AG04449 (cell line): ENCODE results near the gene CANT1.

Experiments
- CTCF ChIA-PET: fragments of 350-600 bp; formaldehyde crosslinking; extraction: SDS; loops from one replicate; lab custom pipeline; 2021; ENCODE audit warnings: antibody characterized with exemption; lab: Yijun Ruan, JAX
- POLR2A ChIA-PET: fragments of 400-600, 350-600 bp; formaldehyde crosslinking; extraction: SDS; loops from one replicate; lab custom pipeline; 2020; ENCODE audit warnings: antibody characterized with exemption, inconsistent platforms; lab: Yijun Ruan, JAX
- DNase-seq: peaks from one replicate; pipeline ENCODE4 v3.0.0-alpha.2; 2010; ENCODE audit warnings: low read depth, low spot score
- H3K4me3 ChIP-seq: 2 replicates; pipeline ENCODE4 v1.5.1; 2011; ENCODE audit warnings: low read depth, mild to moderate bottlenecking, control low read depth, low read length
- TF ChIP-seq, protein P1 (sequence below): IDR thresholded peaks from one replicate; pipeline ENCODE4 v1.5.1; 2011; ENCODE audit warnings: mild to moderate bottlenecking, moderate library complexity, low read length, control low read depth, inconsistent platforms; ENCODE audit not compliant: insufficient read depth; ENCODE audit errors: missing control alignments

Gene CANT1

DNA sequence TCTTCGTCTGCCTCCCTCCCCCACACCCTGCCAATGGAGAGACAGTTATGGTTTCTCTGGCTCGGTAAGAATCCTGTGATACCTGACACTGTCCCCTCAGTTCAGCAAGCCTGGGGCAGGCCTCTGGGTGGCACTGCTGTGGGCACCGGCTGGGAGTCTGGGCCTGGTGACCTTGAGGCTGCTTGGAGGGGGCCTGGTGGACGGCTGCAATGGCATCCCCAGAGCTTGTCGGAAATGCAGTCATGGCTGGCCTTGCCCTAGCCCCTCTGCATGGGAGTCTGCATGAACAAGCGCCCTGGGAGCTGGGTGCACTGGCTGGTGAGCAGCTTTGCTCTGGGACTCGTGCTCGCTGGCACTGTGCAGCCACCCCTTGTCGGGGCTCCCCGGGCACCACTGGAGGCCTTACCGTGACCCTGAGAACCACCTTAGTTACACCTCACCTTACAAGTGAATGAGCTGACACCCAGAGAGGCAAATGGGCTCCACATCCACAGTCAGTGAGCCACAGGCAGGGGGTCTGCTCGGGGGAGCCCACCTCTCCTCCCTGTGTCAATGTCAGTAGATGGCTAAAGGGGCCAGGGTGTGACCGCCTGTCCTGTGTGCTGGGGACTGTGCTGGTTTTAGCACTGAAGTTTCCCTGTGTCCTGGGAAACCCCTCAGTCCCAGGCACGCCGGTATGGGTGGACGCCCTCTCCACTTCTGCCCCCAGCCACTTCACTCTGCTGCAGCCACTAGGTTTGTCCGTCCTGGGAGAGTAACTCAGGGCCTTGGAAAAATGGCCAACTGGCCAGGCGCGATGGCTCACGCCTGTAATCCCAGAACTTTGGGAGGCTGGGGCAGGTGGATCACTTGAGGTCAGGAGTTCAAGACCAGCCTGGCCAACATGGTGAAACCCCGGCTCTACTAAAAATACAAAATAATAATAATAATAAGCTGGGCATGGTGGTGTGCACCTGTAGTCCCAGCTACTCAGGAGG lies 31.3 kb downstream of the CANT1 start:
- H3K4me3 ChIP-seq = no peak overlapping the region
- ChIA-PET POLR2A (no interaction called here), CTCF (interaction anchor here (0.7 to 1.8 kb wide), 2 partner anchors 112 to 115 kb away, joined by 4 to 6 read pairs; no protein-coding TSS in a partner anchor)
- no peak for DNase-seq
- TF ChIP-seq, protein P1, sequence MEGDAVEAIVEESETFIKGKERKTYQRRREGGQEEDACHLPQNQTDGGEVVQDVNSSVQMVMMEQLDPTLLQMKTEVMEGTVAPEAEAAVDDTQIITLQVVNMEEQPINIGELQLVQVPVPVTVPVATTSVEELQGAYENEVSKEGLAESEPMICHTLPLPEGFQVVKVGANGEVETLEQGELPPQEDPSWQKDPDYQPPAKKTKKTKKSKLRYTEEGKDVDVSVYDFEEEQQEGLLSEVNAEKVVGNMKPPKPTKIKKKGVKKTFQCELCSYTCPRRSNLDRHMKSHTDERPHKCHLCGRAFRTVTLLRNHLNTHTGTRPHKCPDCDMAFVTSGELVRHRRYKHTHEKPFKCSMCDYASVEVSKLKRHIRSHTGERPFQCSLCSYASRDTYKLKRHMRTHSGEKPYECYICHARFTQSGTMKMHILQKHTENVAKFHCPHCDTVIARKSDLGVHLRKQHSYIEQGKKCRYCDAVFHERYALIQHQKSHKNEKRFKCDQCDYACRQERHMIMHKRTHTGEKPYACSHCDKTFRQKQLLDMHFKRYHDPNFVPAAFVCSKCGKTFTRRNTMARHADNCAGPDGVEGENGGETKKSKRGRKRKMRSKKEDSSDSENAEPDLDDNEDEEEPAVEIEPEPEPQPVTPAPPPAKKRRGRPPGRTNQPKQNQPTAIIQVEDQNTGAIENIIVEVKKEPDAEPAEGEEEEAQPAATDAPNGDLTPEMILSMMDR = no peak

DNA sequence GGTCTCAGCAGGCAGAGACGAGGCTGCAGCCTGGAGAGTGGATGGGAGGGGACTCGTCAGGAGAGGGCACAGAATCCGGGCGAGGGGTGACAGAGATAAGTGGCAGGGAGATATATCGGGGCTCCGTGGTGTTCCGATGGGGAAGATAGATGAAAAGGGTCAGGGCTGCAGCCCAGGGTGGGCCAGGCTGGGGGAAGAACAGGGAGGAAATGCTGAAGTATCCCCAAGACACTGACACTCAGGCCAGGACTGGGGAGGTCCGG lies 32.0 kb downstream of the CANT1 start:
- ChIA-PET POLR2A (no interaction called here), CTCF (no interaction called here)
- TF ChIP-seq, protein P1 = no peak
- H3K4me3 ChIP-seq = no peak overlapping the region
- no peak for DNase-seq

DNA sequence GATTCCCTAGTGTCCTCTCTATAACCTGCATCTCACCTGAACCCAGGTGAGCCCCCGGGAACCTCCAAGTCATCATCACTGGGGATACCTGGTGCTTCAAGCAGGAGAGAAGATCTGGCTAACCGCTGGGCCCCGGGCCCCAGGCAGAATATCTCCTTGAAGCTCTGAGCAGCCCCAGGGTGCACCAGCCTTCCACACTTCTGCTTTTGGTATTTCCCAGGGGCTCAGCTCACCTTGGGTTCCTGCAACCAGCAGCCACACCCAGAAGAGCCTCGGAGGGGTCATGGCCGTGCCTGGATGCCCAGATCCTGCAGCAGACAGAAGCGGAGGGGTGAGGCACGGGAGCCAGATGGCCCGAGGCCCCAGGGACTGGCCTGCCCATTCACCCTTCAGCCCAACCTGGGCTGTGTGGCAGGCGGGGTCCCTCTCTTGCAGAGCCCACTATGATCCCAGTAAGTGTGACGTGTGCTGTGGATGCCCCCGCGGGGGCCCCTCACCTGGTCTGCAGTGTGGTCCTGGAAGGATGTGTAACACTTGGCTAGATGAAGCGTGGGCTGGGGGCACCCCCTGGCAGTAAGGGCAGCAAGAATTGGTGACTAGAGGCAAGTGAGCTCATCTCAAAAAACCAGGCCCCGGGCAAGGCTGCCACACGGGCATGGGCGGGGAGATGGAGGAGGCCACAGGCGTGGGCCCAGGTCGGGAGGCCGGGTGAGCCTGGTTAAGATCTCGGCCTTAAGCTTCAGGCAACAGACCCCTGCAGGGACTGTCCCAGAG lies 32.5 kb downstream of the CANT1 start:
- TF ChIP-seq, protein P1 = no peak
- no peak for DNase-seq
- ChIA-PET POLR2A (interaction anchor here (1.0 kb wide), 1 partner anchor 43 kb away, joined by 3 read pairs; no protein-coding TSS in a partner anchor), CTCF (interaction anchor here (0.7 to 1.0 kb wide), 3 partner anchors 9 to 112 kb away, joined by 3 read pairs; no protein-coding TSS in a partner anchor)
- H3K4me3 ChIP-seq = no peak overlapping the region

DNA sequence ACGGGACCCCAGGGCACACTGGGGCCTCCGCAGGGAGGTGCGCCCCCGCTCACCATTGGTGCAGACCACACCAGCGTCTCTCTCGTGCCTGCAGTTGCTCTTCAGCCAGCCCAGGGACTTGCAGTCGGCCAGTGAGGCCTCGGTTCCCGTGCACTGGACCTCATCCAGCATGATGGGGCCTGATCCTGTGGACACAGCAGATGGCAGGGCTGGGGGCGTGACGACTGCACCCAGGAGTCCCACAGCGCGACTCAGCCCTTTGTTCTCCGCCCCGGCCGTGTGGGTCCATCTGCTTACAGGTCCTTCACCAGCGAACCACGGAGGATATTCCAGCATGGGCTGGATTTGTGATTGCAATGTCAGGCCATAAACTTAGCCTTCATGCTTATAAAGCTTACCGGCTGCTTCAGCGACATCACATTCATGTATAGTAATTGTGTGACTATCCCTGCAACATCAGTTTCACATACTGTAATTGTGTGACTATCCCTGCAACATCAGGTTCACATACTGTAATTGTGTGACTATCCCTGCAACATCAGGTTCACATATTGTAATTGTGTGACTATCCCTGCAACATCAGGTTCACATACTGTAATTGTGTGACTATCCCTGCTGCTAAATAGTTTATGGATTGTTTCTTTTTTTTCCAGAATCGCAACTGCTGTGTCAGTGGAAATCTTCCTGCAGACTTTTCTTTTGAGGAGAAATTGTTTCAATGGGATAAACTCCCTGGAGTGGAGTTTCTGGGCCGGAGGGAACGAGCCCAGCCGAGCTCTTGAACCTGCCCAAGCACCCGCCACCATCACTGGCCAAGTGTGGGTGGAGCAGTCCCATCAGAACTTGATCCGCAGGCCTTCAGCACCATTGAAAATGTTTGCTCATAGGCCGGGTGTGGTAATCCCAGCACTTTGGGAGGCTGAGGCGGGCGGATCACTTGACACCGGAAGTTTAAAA lies 34.7 kb downstream of the CANT1 start:
- POLR2A ChIA-PET = interaction anchor here (0.6 kb wide), 1 partner anchor 46 kb away, joined by 3 read pairs; no protein-coding TSS in a partner anchor
- H3K4me3 ChIP-seq = no peak overlapping the region
- CTCF ChIA-PET = interaction anchor here (0.7 to 3.2 kb wide), 6 partner anchors 14 to 138 kb away, joined by 3 to 24 read pairs (median 3); no protein-coding TSS in a partner anchor
- TF ChIP-seq, protein P1 = no peak
- DNase-seq = peak; percentile 34

DNA sequence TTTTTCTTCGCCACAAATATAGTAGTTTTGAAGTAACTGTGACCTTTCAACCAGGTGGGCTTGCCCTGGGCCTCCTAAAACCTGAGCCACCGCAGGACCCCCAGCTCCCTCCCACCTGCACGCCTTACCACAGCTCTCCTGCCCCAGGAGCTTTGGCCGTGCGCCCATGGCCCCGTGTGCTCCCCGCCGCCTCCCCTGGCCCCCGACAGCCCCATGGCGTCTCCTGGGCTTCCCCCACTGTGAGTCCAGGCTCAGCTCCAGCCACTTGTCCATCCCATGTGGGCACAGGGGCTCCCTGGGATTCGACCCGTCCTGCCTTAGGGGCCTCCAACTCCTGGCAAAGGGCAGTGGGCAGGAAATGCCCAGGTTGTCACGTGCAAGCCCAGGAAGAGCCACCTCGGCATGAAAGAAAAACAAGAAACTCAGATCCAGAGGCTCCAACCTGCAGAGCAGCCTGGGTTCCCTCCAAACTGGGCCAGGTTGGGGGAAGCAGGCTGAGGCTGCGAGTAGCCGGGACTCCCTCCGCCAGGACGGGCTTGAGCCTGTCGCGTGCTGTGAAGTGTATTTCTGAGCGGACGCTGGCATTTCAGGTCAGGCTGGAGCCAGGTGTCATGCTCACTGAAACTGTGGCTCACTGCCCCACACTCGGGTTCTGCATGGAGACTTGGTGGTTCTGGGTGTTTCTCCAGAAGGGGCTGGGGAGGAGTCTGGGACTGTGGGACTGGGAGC lies 35.6 kb downstream of the CANT1 start:
- no peak overlapping the region for H3K4me3 ChIP-seq
- POLR2A ChIA-PET = no interaction called here
- CTCF ChIA-PET = interaction anchor here (1.5 to 5.4 kb wide), 4 partner anchors 13 to 137 kb away, joined by 3 to 107 read pairs (median 14); no protein-coding TSS in a partner anchor
- no peak for DNase-seq
- TF ChIP-seq, protein P1 = no peak
